K562 (cell line): ENCODE results near the gene OXLD1. TPM values are rescaled to one million over a fixed set of nuclear protein-coding genes. Genes with fewer than 3 reads are reported as not detected.

ENCODE experiments used
- BRD9 ChIP-seq: fragments of 450-650 bp; IDR thresholded peaks from 2 replicates; pipeline ENCODE4 v1.6.1; 2018; ENCODE audit warnings: low read depth; ENCODE audit not compliant: partially characterized antibody
- CXXC5 ChIP-seq: fragments of 250-450 bp; sonication (Bioruptor Pico); IDR thresholded peaks from 2 replicates; pipeline ENCODE4 v1.8.0; 2022; ENCODE audit warnings: inconsistent platforms, mild to moderate bottlenecking, moderate library complexity
- DMBX1 ChIP-seq: fragments of 250-450 bp; sonication (Bioruptor Pico); IDR thresholded peaks from 2 replicates; pipeline ENCODE4 v1.8.0; 2022; ENCODE audit warnings: inconsistent platforms, mild to moderate bottlenecking, moderate library complexity, borderline replicate concordance
- KDM1A ChIP-seq, 2 experiments: fragments of 450-650 bp; IDR thresholded peaks; 2 replicates each; pipeline ENCODE4 v1.6.1; 2016; ENCODE audit warnings: mild to moderate bottlenecking in 2 of 2
- MCM3 ChIP-seq: fragments of 450-650 bp; IDR thresholded peaks from 2 replicates; pipeline ENCODE4 v1.6.1; 2016
- MIER1 ChIP-seq: fragments of 450-650 bp; IDR thresholded peaks from 2 replicates; pipeline ENCODE4 v1.6.1; 2016; ENCODE audit warnings: antibody characterized with exemption, mild to moderate bottlenecking, low read depth
- TRIM28 ChIP-seq: fragments of 450-650 bp; IDR thresholded peaks from 2 replicates; pipeline ENCODE4 v1.6.1; 2017
- ZC3H11A ChIP-seq: IDR thresholded peaks from 2 replicates; pipeline ENCODE4 v1.6.1; 2012; ENCODE audit warnings: low read depth, low read length, improper control_type of control experiment
- ZFP30 ChIP-seq: fragments of 250-450 bp; sonication (Bioruptor Pico); IDR thresholded peaks from 2 replicates; pipeline ENCODE4 v1.8.0; 2022; ENCODE audit warnings: moderate library complexity, mild to moderate bottlenecking, inconsistent platforms, borderline replicate concordance
- ZNF146 ChIP-seq: IDR thresholded peaks from one replicate; pipeline ENCODE4 v1.6.1; 2018; ENCODE audit warnings: missing compliant biosample characterization; ENCODE audit not compliant: unreplicated experiment
- ZNF23 ChIP-seq: fragments of 250-450 bp; sonication (Bioruptor Pico); IDR thresholded peaks from 2 replicates; pipeline ENCODE4 v1.4.0; 2020; ENCODE audit warnings: mild to moderate bottlenecking
- ZNF253 ChIP-seq: fragments of 250-450 bp; sonication (Bioruptor Pico); conservative IDR thresholded peaks from 2 replicates; pipeline ENCODE4 v1.6.1; 2021; ENCODE audit warnings: mild to moderate bottlenecking
- polyA plus RNA-seq, 8 experiments: library from polyadenylated mRNA; depleted of rRNA in 4 of 8; stranded (reverse) in 5 of 8; unstranded in 3 of 8; fragments of >200 nt; fragmentation: Nextera tagmentation in 2 of 8; fragmentation: Illumina TruSeq in 1 of 8; extraction: Ambion mirVana in 2 of 8; extraction: Trizol in 1 of 8; gene quantifications; 2 replicates each; pipeline versions ENCODE4 v1.2.1 to v1.2.3, GENCODE V29; 2011 to 2014; ENCODE audit warnings: inconsistent platforms in 1 of 8, missing spikeins in 1 of 8
- total RNA-seq, 7 experiments: library from RNA; depleted of rRNA in 6 of 7; stranded (reverse); fragments of >200 nt in 6 of 7; fragmentation: Illumina TruSeq in 2 of 7; extraction: Trizol in 2 of 7; gene quantifications; 2 replicates each; pipeline versions ENCODE4 v1.2.1 to v1.2.3, GENCODE V29; 2011 to 2021; ENCODE audit warnings: low replicate concordance in 1 of 7
- TF ChIP-seq, protein P1 (sequence below), 2 experiments: IDR thresholded peaks; 2 replicates each; pipeline ENCODE4 v1.6.1; 2012; ENCODE audit warnings: improper control_type of control experiment in 2 of 2, low read depth in 2 of 2, low read length in 2 of 2, borderline replicate concordance in 1 of 2
- TF ChIP-seq, protein P2 (sequence below): fragments of 450-650 bp; formaldehyde crosslinking; IDR thresholded peaks from 2 replicates; pipeline ENCODE4 v1.4.0; 2020; ENCODE audit warnings: mild to moderate bottlenecking, moderate library complexity
- TF ChIP-seq, protein P3 (sequence below), 2 experiments: fragments of 450-650 bp; IDR thresholded peaks; 2 replicates each; pipeline ENCODE4 v1.6.1; 2016; ENCODE audit warnings: mild to moderate bottlenecking in 2 of 2, borderline replicate concordance in 1 of 2, low read depth in 1 of 2, moderate library complexity in 1 of 2

Gene OXLD1
- total and polyA plus RNA-seq, 9 of the 15 experiments (the other 6 are each of a cell fraction or from before 2014, with no cell fraction given): 4.4 to 115 (median 29.3) TPM

DNA sequence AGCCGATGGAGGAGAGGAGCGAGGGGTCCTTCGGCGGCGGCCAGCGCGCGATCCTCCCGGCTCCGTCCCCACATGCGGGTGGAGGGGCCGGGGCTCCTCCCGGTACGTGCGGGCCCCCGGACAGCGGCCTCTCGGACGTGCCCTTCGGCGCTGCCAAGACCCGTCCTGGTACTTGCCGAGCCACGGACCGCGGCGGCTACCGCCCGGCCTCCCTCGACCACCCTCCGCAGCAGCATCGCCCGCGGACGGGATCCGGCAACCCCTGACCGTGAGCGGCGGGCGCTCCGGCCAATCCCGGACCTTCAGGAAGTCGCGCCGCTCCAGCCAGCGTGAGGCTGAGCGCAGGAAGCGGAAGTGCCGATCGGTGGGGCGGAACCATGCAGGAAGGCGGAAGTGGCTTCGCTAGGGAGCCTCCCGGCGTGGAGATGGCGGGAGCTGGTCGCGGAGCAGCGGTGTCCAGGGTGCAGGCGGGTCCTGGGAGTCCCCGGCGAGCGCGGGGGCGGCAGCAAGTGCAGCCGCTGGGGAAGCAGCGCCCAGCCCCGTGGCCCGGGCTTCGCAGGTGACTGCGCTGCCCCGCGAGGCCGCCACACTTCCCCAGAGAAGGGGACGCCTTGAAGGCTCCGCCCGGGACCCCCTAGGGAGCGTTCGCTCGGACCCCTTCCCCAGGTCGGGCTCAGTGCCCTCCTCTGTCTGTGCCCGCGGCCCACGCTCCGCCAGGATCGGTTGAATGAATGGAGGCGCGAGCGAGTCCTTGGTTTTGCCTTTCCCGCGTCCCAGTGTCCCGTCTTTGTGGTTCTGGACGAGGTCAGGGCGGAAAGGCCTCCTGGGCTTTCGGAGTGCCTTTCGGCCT, at the start of gene OXLD1, which contains the start of gene CCDC137 (continued):
- TF ChIP-seq, protein P1, sequence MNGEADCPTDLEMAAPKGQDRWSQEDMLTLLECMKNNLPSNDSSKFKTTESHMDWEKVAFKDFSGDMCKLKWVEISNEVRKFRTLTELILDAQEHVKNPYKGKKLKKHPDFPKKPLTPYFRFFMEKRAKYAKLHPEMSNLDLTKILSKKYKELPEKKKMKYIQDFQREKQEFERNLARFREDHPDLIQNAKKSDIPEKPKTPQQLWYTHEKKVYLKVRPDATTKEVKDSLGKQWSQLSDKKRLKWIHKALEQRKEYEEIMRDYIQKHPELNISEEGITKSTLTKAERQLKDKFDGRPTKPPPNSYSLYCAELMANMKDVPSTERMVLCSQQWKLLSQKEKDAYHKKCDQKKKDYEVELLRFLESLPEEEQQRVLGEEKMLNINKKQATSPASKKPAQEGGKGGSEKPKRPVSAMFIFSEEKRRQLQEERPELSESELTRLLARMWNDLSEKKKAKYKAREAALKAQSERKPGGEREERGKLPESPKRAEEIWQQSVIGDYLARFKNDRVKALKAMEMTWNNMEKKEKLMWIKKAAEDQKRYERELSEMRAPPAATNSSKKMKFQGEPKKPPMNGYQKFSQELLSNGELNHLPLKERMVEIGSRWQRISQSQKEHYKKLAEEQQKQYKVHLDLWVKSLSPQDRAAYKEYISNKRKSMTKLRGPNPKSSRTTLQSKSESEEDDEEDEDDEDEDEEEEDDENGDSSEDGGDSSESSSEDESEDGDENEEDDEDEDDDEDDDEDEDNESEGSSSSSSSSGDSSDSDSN (IDR thresholded peaks at IDR 0.05; ENCODE audit: borderline replicate concordance in 1 of 2, low read depth in 2 of 2, low read length in 2 of 2): peak; percentile 57 to 68; a peak in 1 of 4 replicates
- TF ChIP-seq DMBX1 (CRISPR knock-in tag) (no peak), ZNF146 (CRISPR knock-in tag) (no peak), ZNF253 (CRISPR knock-in tag) (no peak), ZC3H11A (no peak), TRIM28 (no peak), CXXC5 (CRISPR knock-in tag) (peak; percentile 71), MCM3 (no peak), BRD9 (no peak), ZFP30 (CRISPR knock-in tag) (no peak), ZNF23 (no peak), KDM1A (IDR thresholded peaks at IDR 0.05) (no peak), MIER1 (no peak)
- TF ChIP-seq, protein P2, sequence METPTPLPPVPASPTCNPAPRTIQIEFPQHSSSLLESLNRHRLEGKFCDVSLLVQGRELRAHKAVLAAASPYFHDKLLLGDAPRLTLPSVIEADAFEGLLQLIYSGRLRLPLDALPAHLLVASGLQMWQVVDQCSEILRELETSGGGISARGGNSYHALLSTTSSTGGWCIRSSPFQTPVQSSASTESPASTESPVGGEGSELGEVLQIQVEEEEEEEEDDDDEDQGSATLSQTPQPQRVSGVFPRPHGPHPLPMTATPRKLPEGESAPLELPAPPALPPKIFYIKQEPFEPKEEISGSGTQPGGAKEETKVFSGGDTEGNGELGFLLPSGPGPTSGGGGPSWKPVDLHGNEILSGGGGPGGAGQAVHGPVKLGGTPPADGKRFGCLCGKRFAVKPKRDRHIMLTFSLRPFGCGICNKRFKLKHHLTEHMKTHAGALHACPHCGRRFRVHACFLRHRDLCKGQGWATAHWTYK (CRISPR knock-in tag): no peak; the same call in none of the 2 replicates
- TF ChIP-seq, protein P3, sequence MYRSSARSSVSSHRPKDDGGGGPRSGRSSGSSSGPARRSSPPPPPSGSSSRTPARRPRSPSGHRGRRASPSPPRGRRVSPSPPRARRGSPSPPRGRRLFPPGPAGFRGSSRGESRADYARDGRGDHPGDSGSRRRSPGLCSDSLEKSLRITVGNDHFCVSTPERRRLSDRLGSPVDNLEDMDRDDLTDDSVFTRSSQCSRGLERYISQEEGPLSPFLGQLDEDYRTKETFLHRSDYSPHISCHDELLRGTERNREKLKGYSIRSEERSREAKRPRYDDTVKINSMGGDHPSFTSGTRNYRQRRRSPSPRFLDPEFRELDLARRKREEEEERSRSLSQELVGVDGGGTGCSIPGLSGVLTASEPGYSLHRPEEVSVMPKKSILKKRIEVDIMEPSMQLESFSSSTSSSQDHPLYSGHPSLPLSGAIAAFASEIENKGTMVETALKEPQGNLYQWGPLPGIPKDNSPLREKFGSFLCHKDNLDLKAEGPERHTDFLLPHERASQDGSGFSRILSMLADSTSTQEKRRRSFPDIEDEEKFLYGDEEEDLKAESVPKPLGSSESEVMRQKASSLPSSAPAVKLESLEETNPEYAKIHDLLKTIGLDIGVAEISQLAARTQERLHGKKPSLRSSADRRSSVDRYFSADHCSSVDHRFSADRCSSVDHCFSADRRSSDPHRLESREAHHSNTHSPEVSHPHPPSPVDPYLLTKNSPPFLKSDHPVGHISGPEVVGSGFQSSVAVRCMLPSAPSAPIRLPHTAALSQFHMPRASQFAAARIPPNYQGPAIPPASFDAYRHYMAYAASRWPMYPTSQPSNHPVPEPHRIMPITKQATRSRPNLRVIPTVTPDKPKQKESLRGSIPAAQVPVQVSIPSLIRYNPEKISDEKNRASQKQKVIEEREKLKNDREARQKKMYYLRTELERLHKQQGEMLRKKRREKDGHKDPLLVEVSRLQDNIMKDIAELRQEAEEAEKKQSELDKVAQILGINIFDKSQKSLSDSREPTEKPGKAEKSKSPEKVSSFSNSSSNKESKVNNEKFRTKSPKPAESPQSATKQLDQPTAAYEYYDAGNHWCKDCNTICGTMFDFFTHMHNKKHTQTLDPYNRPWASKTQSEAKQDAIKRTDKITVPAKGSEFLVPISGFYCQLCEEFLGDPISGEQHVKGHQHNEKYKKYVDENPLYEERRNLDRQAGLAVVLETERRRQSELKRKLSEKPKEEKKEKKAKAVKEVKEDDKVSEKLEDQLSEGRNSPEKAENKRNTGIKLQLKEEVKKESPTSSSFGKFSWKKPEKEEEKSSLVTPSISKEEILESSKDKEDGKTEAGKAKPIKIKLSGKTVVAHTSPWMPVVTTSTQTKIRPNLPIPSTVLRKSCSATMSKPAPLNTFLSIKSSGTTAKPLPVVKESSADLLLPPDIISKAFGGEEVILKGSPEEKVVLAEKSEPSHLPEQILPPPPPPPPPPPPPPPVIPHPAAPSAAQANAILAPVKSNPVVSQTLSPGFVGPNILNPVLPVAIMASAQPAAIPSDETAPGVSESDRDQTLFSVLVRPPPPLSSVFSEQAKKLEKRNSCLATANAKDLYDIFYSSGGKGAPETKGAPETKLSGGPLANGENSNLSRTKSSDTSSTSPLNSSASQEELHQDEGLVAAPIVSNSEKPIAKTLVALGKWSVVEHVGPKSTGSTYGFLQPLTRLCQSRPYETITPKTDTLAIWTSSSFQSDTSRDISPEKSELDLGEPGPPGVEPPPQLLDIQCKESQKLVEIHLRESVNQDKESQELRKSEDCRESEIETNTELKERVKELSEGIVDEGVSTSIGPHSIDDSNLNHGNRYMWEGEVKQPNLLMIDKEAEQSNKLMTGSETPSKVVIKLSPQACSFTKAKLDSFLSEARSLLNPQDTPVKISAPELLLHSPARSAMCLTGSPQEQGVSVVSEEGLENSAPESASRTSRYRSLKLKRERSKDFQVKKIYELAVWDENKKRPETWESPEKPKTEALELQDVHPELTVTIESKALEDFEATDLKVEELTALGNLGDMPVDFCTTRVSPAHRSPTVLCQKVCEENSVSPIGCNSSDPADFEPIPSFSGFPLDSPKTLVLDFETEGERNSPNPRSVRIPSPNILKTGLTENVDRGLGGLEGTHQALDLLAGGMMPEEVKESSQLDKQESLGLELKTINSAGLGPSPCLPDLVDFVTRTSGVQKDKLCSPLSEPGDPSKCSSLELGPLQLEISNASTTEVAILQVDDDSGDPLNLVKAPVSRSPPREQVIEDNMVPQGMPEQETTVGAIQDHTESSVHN (IDR thresholded peaks at IDR 0.05; ENCODE audit: borderline replicate concordance in 1 of 2, low read depth in 1 of 2): no peak
